ENCODE data around the gene SLC37A2.
A peak's percentile ranks its signal among the peaks of the same experiment; 100 is the strongest.

SLC37A2 gene

GRCh38 chr11:125090816-125091215 lies 27.7 kb downstream of the SLC37A2 start:
- H3K27me3 ChIP-seq = no peaks in the 10 kb centered on the region
- H3K9ac ChIP-seq = no peak overlapping the region
- peaks cover 5 to 28% (median 18%) of the 10 kb centered on the region in 10 experiments; a peak in 17 of 20 replicates for H3K4me1 ChIP-seq
- no peak overlapping the region for H3K4me3 ChIP-seq
- H3K36me3 ChIP-seq = peaks cover 0 to 49% (median 8%) of the 10 kb centered on the region in 11 experiments; a peak in 16 of 22 replicates
- no peaks in the 10 kb centered on the region for H4K20me1 ChIP-seq
- H3K27ac ChIP-seq = 0 out of 22 replicates have a peak overlapping the region, but pooled peaks of 1 of the 11 experiments have one; percentile 17
- no peaks in the 10 kb centered on the region for H3K9me3 ChIP-seq (replicated peaks in 1 of 11)
- peak overlapping the region in 5 of 11 experiments; percentile 4 to 45 (median 27); a peak in 7 of 22 replicates for H3K4me2 ChIP-seq
- no peak for TF ChIP-seq Cebpa-rat (IDR thresholded peaks at IDR 0.05)

GRCh38 chr11:125091247-125091876 lies 28.3 kb downstream of the SLC37A2 start:
- peaks cover 4 to 49% (median 14%) of the 10 kb centered on the region in 11 experiments; a peak in 19 of 22 replicates for H3K36me3 ChIP-seq
- H3K27ac ChIP-seq = peak overlapping the region in 3 of 11 experiments; percentile 8 to 17 (median 13); a peak in 4 of 22 replicates
- H4K20me1 ChIP-seq = no peaks in the 10 kb centered on the region
- peak overlapping the region in 8 of 11 experiments; percentile 3 to 45 (median 14); a peak in 11 of 22 replicates for H3K4me2 ChIP-seq
- no peaks in the 10 kb centered on the region for H3K27me3 ChIP-seq
- H3K4me1 ChIP-seq = peaks cover 5 to 27% (median 18%) of the 10 kb centered on the region in 10 experiments; a peak in 17 of 20 replicates
- H3K4me3 ChIP-seq = no peak overlapping the region
- no peak for TF ChIP-seq Cebpa-rat (IDR thresholded peaks at IDR 0.05)
- H3K9me3 ChIP-seq (replicated peaks in 1 of 11) = no peaks in the 10 kb centered on the region
- H3K9ac ChIP-seq = peak overlapping the region in 1 of 11 experiments; percentile 20; a peak in 3 of 22 replicates

DNA sequence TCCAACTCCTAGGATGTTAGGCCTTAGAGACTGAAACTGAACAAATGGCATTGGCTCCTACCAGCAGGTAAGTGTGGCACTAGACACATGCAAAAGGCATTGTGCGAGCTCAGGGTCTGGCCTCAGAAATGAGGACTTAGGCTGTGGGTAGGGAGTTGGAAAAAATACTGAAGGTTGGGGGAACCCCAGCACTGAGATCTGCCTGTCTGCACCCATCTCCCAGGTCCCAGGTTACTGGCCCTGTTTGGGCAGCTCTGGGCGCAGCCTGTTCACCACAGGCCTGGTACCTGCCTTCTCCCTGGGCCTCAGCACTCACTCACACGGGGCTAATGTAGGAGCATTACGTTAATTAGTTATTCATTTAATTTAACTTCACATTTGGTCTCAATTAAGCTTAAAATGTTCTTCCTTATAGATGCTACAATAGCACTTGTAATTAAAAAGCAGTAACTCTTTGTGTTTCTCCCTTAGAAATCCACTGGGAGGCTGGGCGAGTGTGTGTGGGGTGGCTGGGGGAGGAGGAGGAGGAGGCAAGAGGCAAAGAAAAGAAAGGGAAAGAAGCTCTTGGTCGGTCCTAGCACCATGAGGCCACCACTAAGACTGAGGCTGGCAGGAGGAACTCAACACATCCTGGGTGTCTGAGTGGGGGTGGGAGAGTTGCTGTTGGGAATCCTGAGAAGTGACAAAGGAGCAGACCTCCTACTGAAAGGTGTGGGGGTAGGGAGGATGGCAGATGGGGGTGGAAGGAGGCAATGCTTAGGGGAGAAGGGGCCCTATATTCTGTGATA lies 29.0 kb downstream of the SLC37A2 start:
- H3K4me3 ChIP-seq = no peak overlapping the region
- H3K27ac ChIP-seq = peak overlapping the region in 1 of 11 experiments; percentile 17; a peak in 3 of 22 replicates
- H3K36me3 ChIP-seq = peaks cover 11 to 49% (median 21%) of the 10 kb centered on the region in 11 experiments; a peak in 21 of 22 replicates
- no peaks in the 10 kb centered on the region for H3K27me3 ChIP-seq
- peak overlapping the region in 5 of 11 experiments; percentile 8 to 45 (median 30); a peak in 9 of 22 replicates for H3K4me2 ChIP-seq
- TF ChIP-seq Cebpa-rat (IDR thresholded peaks at IDR 0.05) = no peak
- no peaks in the 10 kb centered on the region for H4K20me1 ChIP-seq
- peaks cover 0 to 20% (median 11%) of the 10 kb centered on the region in 10 experiments; a peak in 16 of 20 replicates for H3K4me1 ChIP-seq
- H3K9ac ChIP-seq = peak overlapping the region in 2 of 11 experiments; percentile 20 to 37; a peak in 2 of 22 replicates
- no peaks in the 10 kb centered on the region for H3K9me3 ChIP-seq (replicated peaks in 1 of 11)

- H3K9ac ChIP-seq = no peak overlapping the region
- no peak for TF ChIP-seq Cebpa-rat (IDR thresholded peaks at IDR 0.05)
- peaks cover 0 to 20% (median 11%) of the 10 kb centered on the region in 10 experiments; a peak in 16 of 20 replicates for H3K4me1 ChIP-seq
- no peaks in the 10 kb centered on the region for H4K20me1 ChIP-seq
- H3K4me2 ChIP-seq = no peak overlapping the region
- no peaks in the 10 kb centered on the region for H3K27me3 ChIP-seq
- no peaks in the 10 kb centered on the region for H3K9me3 ChIP-seq (replicated peaks in 1 of 11)
- H3K4me3 ChIP-seq = no peak overlapping the region
- peaks cover 17 to 49% (median 27%) of the 10 kb centered on the region in 11 experiments for H3K36me3 ChIP-seq
- H3K27ac ChIP-seq = no peak overlapping the region
Measured at GRCh38 chr11:125092669-125093068, 29.6 kb downstream of the SLC37A2 start.

- no peak for TF ChIP-seq Cebpa-rat (IDR thresholded peaks at IDR 0.05)
- Histone ChIP-seq H3K9ac (no peak overlapping the region), H3K27me3 (no peaks in the 10 kb centered on the region)
Measured at GRCh38 chr11:125093502-125093901, 30.4 kb downstream of the SLC37A2 start.

DNA sequence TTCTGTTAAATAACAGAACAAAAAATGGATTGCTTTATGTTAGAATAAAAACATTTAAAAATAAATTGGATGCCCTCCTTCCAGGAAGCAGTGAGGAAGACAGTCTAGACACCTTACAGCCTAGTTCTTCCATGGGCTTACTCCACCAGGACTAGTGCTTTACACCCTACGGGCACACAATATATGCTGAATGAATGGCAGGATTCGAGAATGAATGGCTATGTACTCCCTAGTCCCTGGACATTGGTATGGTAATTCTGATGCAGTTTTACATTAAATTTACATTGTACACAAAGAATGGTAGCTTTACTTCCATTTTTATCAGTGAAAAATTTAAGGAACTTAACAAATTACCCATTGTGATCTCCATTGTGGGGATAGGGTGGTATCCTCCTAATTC lies 31.6 kb downstream of the SLC37A2 start:
- H3K27me3 ChIP-seq = no peaks in the 10 kb centered on the region
- H3K27ac ChIP-seq = no peak overlapping the region
- H3K36me3 ChIP-seq = peaks cover 35 to 54% (median 46%) of the 10 kb centered on the region in 11 experiments
- H3K4me3 ChIP-seq = no peak overlapping the region
- no peak overlapping the region for H3K4me2 ChIP-seq
- TF ChIP-seq Cebpa-rat (IDR thresholded peaks at IDR 0.05) = no peak
- H3K9me3 ChIP-seq (replicated peaks in 1 of 11) = no peaks in the 10 kb centered on the region
- H4K20me1 ChIP-seq = no peaks in the 10 kb centered on the region
- H3K4me1 ChIP-seq = peaks cover 0 to 20% (median 11%) of the 10 kb centered on the region in 10 experiments; a peak in 16 of 20 replicates
- 0 out of 22 replicates have a peak overlapping the region, but pooled peaks of 1 of the 11 experiments have one; percentile 29 for H3K9ac ChIP-seq

More at GRCh38 chr11:125093502-125093901, 30.4 kb downstream of the SLC37A2 start:
- Histone ChIP-seq H3K4me2 (no peak overlapping the region), H3K27ac (no peak overlapping the region), H3K9me3 (replicated peaks in 1 of 11) (no peaks in the 10 kb centered on the region), H3K36me3 (peaks cover 25 to 49% (median 34%) of the 10 kb centered on the region in 11 experiments), H4K20me1 (no peaks in the 10 kb centered on the region), H3K4me3 (no peak overlapping the region), H3K4me1 (peaks cover 0 to 20% (median 11%) of the 10 kb centered on the region in 10 experiments; a peak in 16 of 20 replicates)

GRCh38 chr11:125100136-125100535 lies 37.0 kb downstream of the SLC37A2 start:
- Histone ChIP-seq H3K36me3 (peaks cover 56 to 91% (median 77%) of the 10 kb centered on the region in 11 experiments), H4K20me1 (no peaks in the 10 kb centered on the region)

DNA sequence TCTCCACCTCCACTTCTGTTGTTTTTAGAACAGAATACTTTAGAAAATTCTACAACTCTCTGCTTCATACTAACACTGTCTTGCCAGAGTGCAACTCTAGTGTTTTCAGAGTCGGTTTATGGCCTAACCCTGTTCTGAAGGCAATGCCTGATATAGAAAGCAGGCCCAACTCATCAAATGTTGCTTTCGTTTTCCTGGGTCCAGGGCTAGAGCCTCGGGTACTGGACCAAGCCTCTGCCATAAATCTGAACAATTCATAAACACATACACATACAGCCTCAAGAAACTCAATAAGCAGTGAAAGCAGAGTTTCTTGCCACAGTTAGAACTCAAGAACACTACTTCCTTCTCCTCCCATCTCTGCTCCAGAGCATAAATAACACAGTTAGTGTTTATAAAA lies 38.5 kb downstream of the SLC37A2 start:
- H3K4me2 ChIP-seq = no peak overlapping the region
- no peak for TF ChIP-seq Cebpa-rat (IDR thresholded peaks at IDR 0.05)
- H3K9ac ChIP-seq = no peak overlapping the region
- H3K9me3 ChIP-seq (replicated peaks in 1 of 11) = peaks cover 0 to 4% (median 2%) of the 10 kb centered on the region in 11 experiments; a peak in 9 of 22 replicates
- no peaks in the 10 kb centered on the region for H3K27me3 ChIP-seq
- no peak overlapping the region for H3K4me3 ChIP-seq
- H4K20me1 ChIP-seq = no peaks in the 10 kb centered on the region
- peaks cover 48 to 77% (median 64%) of the 10 kb centered on the region in 11 experiments for H3K36me3 ChIP-seq
- peak overlapping the region in 1 of 11 experiments; percentile 54; a peak in 1 of 22 replicates for H3K27ac ChIP-seq
- peaks cover 0 to 34% (median 0%) of the 10 kb centered on the region in 10 experiments; a peak in 4 of 20 replicates for H3K4me1 ChIP-seq

More at GRCh38 chr11:125100136-125100535, 37.0 kb downstream of the SLC37A2 start:
- Histone ChIP-seq H3K27ac (no peak overlapping the region), H3K27me3 (no peaks in the 10 kb centered on the region), H3K9me3 (replicated peaks in 1 of 11) (no peaks in the 10 kb centered on the region), H3K4me1 (peaks cover 0 to 25% (median 0%) of the 10 kb centered on the region in 10 experiments; a peak in 4 of 20 replicates), H3K9ac (no peak overlapping the region), H3K4me2 (no peak overlapping the region), H3K4me3 (no peak overlapping the region)
- no peak for TF ChIP-seq Cebpa-rat (IDR thresholded peaks at IDR 0.05)

Measured in BLaER1 treated with 17β-estradiol and CSF1 and Interleukin-3, amounts not matched to agents 10 nM and 100 nM (cell line).